Measurements from ENCODE around the gene MAU2. TPM values are rescaled to one million over a fixed set of nuclear protein-coding genes. Genes with fewer than 3 reads are reported as not detected.
A peak's percentile ranks its signal among the peaks of the same experiment; 100 is the strongest.

MAU2 gene
- total RNA-seq, 1 donor from 2014 or later = 70.8 TPM

- Mint-ChIP-seq H3K36me3 (ENCODE audit: low read depth) (peaks cover 7% of the 10 kb centered on the region), H3K4me1 (no peaks in the 10 kb centered on the region), H3K4me3 (no peak overlapping the region), H3K27ac (ENCODE audit: unreplicated experiment) (no peak overlapping the region), H3K27me3 (ENCODE audit: low read depth) (no peaks in the 10 kb centered on the region), H3K9me3 (no peaks in the 10 kb centered on the region)
- no peak for DNase-seq (ENCODE audit: low read depth, low spot score)
- no peak for TF ChIP-seq CTCF (conservative IDR thresholded peaks at IDR 0.05)
These were observed 20.4 kb downstream of the MAU2 start for GRCh38 chr19:19341026-19341425.

GRCh38 chr19:19342086-19343015, 21.7 kb downstream of the MAU2 start:
- Mint-ChIP-seq H3K27ac (ENCODE audit: unreplicated experiment) (peak overlapping the region; percentile 35), H3K27me3 (ENCODE audit: low read depth) (no peaks in the 10 kb centered on the region), H3K9me3 (no peaks in the 10 kb centered on the region), H3K4me3 (no peak overlapping the region), H3K36me3 (ENCODE audit: low read depth) (peaks cover 13% of the 10 kb centered on the region), H3K4me1 (no peaks in the 10 kb centered on the region)
- peak; percentile 91 for TF ChIP-seq CTCF (conservative IDR thresholded peaks at IDR 0.05)
- DNase-seq (ENCODE audit: low read depth, low spot score) = peak; percentile 75

- no peak for DNase-seq (ENCODE audit: low read depth, low spot score)
- Mint-ChIP-seq H3K36me3 (ENCODE audit: low read depth) (peaks cover 13% of the 10 kb centered on the region), H3K27me3 (ENCODE audit: low read depth) (no peaks in the 10 kb centered on the region), H3K4me1 (no peaks in the 10 kb centered on the region), H3K27ac (ENCODE audit: unreplicated experiment) (peak overlapping the region; percentile 35), H3K9me3 (no peaks in the 10 kb centered on the region), H3K4me3 (no peak overlapping the region)
- TF ChIP-seq CTCF (conservative IDR thresholded peaks at IDR 0.05) = no peak
These were observed 22.4 kb downstream of the MAU2 start for GRCh38 chr19:19343016-19343362.

- no peak for TF ChIP-seq CTCF (conservative IDR thresholded peaks at IDR 0.05)
These were observed 23.1 kb downstream of the MAU2 start for GRCh38 chr19:19343762-19344161.

GRCh38 chr19:19345232-19345631, 24.6 kb downstream of the MAU2 start:
- Mint-ChIP-seq H3K4me3 (no peak overlapping the region), H3K27me3 (ENCODE audit: low read depth) (no peaks in the 10 kb centered on the region), H3K27ac (ENCODE audit: unreplicated experiment) (no peak overlapping the region), H3K36me3 (ENCODE audit: low read depth) (peaks cover 13% of the 10 kb centered on the region), H3K9me3 (no peaks in the 10 kb centered on the region), H3K4me1 (no peaks in the 10 kb centered on the region)
- TF ChIP-seq CTCF (conservative IDR thresholded peaks at IDR 0.05) = no peak
- DNase-seq (ENCODE audit: low read depth, low spot score) = no peak

More at GRCh38 chr19:19343762-19344161, 23.1 kb downstream of the MAU2 start:
- Mint-ChIP-seq H3K4me1 (no peaks in the 10 kb centered on the region), H3K27ac (ENCODE audit: unreplicated experiment) (no peak overlapping the region), H3K4me3 (no peak overlapping the region), H3K9me3 (no peaks in the 10 kb centered on the region), H3K27me3 (ENCODE audit: low read depth) (no peaks in the 10 kb centered on the region), H3K36me3 (ENCODE audit: low read depth) (peaks cover 13% of the 10 kb centered on the region)
- DNase-seq (ENCODE audit: low read depth, low spot score) = no peak
